GM18526 (cell line): Measurements from ENCODE around the gene SLC25A41.

Experiments used
- POLR2A ChIP-seq: IDR thresholded peaks from 3 replicates; pipeline ENCODE4 v1.6.1; 2011; ENCODE audit not compliant: insufficient read length; ENCODE audit errors: extremely low read depth

Gene SLC25A41

DNA sequence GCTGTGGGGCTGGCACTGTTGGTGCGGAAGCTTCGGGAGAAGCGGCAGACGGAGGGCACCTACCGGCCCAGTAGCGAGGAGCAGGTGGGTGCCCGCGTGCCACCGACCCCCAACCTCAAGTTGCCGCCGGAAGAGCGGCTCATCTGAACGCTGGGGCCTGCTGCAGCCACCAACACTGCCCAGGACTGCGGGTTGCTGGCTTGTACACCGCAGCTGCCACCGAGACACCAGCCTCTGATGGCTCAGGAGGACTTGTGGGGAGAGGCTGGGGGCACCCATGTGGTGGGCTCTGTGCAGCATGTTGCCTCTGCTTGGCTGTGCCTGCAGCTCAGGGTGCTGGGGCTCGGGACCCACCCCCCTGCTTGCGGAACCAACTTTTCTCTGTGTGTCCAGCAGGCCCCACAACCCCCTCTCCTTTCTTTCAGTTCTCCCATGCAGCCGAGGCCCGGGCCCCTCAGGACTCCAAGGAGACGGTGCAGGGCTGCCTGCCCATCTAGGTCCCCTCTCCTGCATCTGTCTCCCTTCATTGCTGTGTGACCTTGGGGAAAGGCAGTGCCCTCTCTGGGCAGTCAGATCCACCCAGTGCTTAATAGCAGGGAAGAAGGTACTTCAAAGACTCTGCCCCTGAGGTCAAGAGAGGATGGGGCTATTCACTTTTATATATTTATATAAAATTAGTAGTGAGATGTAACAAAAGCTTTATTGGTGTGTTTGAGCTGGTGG is 33.1 kb upstream of the SLC25A41 start:
- TF ChIP-seq POLR2A = no peak

DNA sequence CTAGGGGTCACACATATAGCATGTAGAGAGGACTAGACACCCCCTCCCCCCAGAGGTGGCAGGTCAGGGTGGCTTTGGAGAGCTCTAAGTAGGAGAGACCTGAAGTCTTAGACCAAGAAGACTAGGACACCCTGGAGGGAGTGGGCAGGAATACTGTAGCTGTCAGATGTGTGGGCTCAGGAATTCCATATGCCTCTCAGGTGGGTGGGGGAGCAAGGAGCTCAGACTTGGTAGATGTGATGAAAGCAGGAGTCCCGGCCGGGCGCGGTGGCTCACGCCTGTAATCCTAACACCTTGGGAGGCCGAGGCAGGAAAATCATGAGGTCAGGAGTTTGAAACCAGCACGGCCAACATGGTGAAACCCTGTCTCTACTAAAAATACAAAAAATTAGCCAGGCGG is 32.1 kb upstream of the SLC25A41 start:
- TF ChIP-seq POLR2A = no peak

- no peak for TF ChIP-seq POLR2A
Measured at GRCh38 chr19:6465006-6465405, 31.4 kb upstream of the SLC25A41 start.

GRCh38 chr19:6464070-6464873 is 30.7 kb upstream of the SLC25A41 start, which contains the start of gene CRB3:
CRB3 (plus strand) TSS chr19:6464271; CDS start chr19:6464702, 431 bp downstream.
- peak; percentile 15 for TF ChIP-seq POLR2A

- TF ChIP-seq POLR2A = peak; percentile 52
Measured at GRCh38 chr19:6460099-6460884, 26.7 kb upstream of the SLC25A41 start.

GRCh38 chr19:6459262-6460098 is 25.9 kb upstream of the SLC25A41 start, which contains the start of gene SLC25A23:
SLC25A23 (minus strand) TSS chr19:6459792; CDS start chr19:6459628, 164 bp downstream.
- peak; percentile 25 for TF ChIP-seq POLR2A

- TF ChIP-seq POLR2A = no peak
Measured at GRCh38 chr19:6458695-6459261, 25.2 kb upstream of the SLC25A41 start.

GRCh38 chr19:6457958-6458694 is 24.6 kb upstream of the SLC25A41 start:
- peak; percentile 31 for TF ChIP-seq POLR2A

- no peak for TF ChIP-seq POLR2A
Measured at GRCh38 chr19:6455924-6456323, 22.4 kb upstream of the SLC25A41 start.

GRCh38 chr19:6453951-6454565 is 20.5 kb upstream of the SLC25A41 start:
- TF ChIP-seq POLR2A = no peak

DNA sequence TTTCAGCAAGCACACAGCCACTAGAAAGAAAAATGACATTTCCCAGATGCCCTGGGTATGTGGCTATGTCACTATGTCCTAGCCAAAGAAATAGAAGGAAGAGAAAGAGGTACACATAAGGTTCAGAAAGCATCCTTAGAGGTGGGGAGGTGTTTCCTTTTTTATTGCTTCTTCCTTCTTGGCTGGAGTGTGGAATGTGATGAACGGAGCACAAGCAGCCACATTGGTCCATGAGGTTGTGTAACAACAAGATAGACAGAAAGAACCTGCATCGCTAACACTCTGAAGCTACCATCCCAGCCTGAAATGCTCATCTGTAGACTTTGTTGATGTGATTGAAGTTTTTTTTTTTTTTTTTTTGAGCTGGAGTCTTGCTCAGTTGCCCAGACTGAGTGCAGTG is 19.3 kb upstream of the SLC25A41 start:
- no peak for TF ChIP-seq POLR2A

DNA sequence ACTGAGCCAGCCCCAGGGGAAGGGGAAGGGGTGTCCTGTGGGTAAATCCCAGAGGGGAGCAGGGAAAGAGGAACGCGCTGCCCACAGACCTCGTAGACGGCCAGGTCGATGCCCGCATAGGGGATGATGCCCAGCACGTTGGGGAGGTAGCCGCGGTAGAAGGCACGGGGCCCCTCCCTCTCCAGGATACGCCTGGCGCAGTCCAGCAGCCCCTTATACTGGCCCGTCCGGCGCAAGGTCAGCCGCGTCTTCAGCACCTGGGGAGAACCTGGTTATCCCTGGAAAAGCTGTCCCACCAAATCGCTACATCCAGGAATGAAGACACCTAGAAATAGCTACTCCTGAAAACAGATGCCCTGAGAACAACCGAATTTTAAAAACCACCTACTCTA is 18.7 kb upstream of the SLC25A41 start:
- no peak for TF ChIP-seq POLR2A

DNA sequence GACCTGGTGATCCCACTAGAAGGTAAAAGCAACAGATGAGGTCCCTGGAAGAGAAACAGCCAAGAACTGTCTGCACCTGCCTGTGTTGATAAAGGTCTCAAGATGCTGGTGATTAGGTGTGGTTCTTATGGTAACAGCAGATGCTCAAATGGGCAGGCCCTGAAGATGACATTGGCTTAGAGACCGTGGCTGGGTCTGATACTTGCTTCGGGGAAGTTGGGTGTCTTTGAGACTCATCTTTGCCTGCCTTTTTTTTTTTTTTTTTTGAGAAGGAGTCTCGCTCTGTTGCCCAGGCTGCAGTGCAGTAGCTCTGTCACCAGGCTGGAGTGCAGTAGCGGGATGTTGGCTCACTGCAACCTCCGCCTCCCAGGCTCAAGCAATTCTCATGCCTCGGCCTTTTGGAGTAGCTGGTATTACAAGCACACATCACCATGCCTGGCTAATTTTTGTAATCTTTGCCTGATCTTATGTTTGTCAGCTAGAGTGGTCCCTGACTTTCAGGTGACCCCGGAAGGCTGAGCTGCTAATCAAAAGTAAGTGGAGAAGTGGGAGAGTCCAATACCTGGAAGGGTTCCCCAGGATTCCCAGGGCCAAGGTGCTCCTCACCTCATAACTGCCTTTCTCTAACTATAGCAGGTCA is 18.1 kb upstream of the SLC25A41 start:
- no peak for TF ChIP-seq POLR2A
